GM12801 (cell line): ENCODE results near the gene ARHGEF16.

ENCODE experiments used
- CTCF ChIP-seq: IDR thresholded peaks from one replicate; pipeline ENCODE4 v1.5.1; 2011; ENCODE audit warnings: control low read depth; ENCODE audit not compliant: insufficient read length; ENCODE audit errors: extremely low read depth

The ARHGEF16 gene

DNA sequence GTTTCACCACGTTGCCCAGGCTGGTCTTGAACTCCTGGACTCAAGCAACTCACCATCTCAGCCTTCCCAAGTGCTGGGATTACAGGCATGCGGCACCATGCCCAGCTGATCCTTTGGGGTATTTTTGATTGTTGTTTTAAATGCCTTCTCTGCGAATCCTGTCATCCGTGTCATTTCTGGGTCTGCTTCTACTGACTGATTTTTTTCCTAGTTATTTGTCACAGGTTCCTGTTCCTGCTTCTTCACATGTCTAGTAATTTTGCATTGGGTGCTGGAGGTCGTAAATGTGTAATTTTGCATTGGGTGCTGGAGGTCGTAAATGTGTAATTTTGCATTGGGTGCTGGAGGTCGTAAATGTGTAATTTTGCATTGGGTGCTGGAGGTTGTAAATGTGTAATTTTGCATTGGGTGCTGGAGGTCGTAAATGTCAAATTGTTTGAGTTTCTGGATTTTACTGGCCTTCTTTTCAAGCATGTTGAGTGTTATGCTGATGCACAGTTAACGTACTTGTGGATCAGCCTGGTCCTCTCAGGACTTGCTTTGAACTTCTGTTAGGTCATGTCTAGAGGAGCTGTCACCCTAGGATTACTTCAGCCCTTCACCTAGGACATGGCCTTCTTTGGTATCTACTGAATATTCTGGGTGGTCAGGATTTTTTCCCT lies 4.1 kb upstream of the ARHGEF16 start:
- TF ChIP-seq CTCF: no peak

DNA sequence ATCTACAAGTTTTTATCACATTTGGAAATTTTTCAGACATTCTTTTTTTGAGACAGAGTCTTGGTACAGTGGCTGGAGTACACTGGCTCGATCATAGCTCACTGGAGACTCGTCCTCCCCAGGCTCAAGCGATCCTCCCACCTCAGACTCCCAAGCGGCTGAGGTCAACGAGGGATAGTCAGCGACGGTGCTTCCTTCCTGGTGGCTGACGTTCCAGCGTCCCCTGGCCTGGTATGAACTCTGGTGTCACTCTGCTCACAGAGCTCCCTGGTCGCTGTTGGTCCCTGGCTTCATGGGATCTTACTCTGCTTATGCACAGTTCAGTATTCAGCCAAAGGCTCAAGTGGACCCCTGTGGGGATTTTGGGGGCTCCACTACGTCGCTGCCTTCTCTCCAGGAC lies 3.5 kb upstream of the ARHGEF16 start:
- TF ChIP-seq CTCF: no peak

DNA sequence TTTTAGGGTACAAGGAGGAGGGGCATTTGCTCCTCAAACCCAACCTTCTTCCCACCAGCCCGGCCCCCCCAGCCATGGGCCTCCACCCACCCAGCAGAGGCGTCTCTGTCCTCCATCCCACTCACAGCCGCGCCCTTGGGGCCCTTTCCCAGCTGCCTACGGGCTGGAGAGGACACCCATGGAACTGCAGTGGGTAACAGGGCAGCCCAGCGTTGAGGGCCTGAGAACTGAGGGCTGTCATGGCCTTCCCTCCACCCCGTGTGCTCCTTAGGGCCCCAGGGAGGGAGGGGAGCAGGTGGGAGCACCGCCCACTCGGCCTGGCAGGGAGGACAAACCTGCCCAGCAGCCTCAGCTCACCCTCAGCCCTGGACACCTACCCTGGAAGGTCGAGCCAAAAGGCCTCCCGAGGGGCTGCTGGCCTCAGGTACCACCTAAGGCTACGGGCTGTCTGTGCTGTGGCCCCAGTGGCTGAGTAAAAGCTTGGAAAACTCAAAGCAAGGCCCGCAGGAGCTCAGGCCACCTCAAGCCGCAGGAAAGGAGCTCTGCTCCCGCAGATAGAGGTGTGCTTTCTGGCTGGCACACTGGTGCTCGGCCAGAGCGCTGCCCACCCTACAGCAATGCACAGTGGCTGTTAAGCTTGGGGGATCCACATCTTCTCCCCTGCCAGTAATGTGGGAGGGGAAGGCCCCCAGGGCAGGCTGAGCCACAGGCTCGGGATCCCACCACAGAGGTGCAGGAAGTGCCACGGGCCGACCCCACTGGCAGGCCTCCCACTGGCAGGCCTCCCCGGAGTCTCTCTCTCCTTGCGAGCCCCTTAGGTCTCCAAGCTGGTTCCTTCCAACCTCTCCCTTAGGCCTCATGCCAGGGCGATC lies 2.2 kb upstream of the ARHGEF16 start:
- TF ChIP-seq CTCF: no peak

GRCh38 chr1:3452866-3453175 lies 1.6 kb upstream of the ARHGEF16 start:
- TF ChIP-seq CTCF: no peak

GRCh38 chr1:3453203-3453761 lies 1.2 kb upstream of the ARHGEF16 start:
- no peak for TF ChIP-seq CTCF

GRCh38 chr1:3454811-3455618 lies 550 bp downstream of the ARHGEF16 start:
- TF ChIP-seq CTCF: no peak
